ENCODE results near the gene ARFRP1. TPM values are rescaled to one million over a fixed set of nuclear protein-coding genes. Genes with fewer than 3 reads are reported as not detected.

Gene ARFRP1
- total and polyA plus RNA-seq, 2 donors (not counting 1 experiment from before 2014, with no cell fraction given) = 41.0 to 75.5 TPM

DNA sequence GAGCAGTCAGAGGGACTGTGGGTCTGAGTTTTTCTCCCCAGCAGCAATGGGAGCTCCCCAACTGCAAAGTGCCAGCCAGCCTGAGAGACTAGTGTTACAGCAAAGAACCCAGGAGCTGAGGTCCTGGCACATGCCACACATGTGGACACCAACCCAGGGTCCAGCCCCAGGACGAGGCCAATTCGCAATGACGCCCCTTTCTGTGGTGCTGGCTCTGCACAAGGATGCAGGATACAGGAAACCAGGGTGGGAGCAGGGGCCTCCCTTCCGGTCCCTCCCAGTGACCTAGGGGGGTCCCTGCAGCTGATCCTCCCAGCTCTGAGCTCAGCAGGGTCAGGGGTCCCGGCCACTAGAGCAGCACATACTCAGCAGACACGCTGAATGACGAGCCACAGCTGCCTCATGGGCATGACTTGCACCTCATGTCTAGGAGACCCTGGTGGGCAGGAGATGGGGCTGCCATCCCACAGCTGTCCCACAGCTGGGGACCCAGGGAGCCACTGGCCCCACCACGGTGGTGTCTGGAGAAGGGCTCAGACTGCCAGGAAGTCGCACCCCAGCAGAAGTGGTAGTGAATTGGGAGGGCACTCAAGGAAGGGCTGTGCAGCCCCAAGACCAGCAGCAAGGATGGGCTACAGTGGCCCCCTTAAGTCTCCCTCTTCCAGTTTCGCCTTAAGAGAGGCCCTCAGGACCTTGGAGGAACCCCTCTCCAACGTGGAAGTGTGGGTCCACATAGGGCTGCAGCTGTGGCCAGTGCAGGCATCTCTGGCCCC, 3.6 kb downstream of the ARFRP1 start:
- no peaks in the 10 kb centered on the region for H3K27me3 Mint-ChIP-seq
- H3K9ac ChIP-seq (ENCODE audit: low read length) = no peak overlapping the region
- 94% methylated on average over 10 of the region's 11 CpGs for WGBS (ENCODE audit: insufficient coverage)

DNA sequence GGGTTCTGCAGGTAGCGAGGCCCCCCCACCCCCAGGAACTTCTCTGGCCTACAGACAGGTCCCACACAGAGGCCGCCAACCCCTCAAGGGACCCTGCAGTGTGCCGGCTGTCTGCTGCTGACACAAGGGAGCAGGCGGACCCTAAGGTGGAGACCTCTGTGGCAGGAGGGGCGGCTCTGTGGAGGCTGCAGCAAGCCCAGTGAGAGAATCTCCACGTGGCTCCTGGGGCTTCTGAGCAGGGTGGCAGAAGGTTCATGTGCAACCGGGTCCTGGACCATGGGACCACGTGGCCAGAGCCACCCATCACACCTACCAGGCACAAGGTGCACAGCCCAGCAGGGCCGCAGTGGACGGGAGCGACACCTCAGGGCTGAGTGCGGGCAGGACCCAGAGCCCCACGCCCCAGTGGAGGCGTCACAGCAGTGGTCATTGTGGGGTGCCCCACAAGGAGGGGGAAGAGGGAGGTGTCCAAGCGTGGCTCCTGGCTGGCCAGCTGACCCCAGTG, 4.3 kb downstream of the ARFRP1 start:
- no peaks in the 10 kb centered on the region for H3K9me3 ChIP-seq (ENCODE audit: control extremely low read depth in 1 of 3, control insufficient read depth in 2 of 3, insufficient read depth in 1 of 3, low read length in 2 of 3)
- ATAC-seq (ENCODE audit: low read depth) (no peak), DNase-seq (peak; percentile 13)
- H3K9ac ChIP-seq (ENCODE audit: low read length) = no peak overlapping the region
- no peak for TF ChIP-seq EZH2 (IDR thresholded peaks at IDR 0.05; ENCODE audit: borderline replicate concordance, insufficient read depth, low read depth, low read length, poor library complexity, severe bottlenecking)
- TF ChIP-seq, protein P1, sequence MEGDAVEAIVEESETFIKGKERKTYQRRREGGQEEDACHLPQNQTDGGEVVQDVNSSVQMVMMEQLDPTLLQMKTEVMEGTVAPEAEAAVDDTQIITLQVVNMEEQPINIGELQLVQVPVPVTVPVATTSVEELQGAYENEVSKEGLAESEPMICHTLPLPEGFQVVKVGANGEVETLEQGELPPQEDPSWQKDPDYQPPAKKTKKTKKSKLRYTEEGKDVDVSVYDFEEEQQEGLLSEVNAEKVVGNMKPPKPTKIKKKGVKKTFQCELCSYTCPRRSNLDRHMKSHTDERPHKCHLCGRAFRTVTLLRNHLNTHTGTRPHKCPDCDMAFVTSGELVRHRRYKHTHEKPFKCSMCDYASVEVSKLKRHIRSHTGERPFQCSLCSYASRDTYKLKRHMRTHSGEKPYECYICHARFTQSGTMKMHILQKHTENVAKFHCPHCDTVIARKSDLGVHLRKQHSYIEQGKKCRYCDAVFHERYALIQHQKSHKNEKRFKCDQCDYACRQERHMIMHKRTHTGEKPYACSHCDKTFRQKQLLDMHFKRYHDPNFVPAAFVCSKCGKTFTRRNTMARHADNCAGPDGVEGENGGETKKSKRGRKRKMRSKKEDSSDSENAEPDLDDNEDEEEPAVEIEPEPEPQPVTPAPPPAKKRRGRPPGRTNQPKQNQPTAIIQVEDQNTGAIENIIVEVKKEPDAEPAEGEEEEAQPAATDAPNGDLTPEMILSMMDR (IDR thresholded peaks at IDR 0.05) = no peak
- H3K36me3 ChIP-seq (replicated peaks in 1 of 2; ENCODE audit: control extremely low read depth in 1 of 2, control insufficient read depth in 1 of 2, extremely low read depth in 1 of 2, insufficient read depth in 2 of 2, low read length in 1 of 2) = peaks cover 0 to 26% of the 10 kb centered on the region in 2 experiments
- H3K4me3 Mint-ChIP-seq = no peak overlapping the region
- POLR2A ChIA-PET = interaction anchor here (0.5 to 0.7 kb wide), 2 partner anchors 17 to 69 kb away, joined by 3 read pairs; no protein-coding TSS in a partner anchor
- no peak overlapping the region for H2AFZ ChIP-seq (ENCODE audit: insufficient read depth, low read depth, low read length, poor library complexity, severe bottlenecking)
- H3K9me3 Mint-ChIP-seq (ENCODE audit: insufficient read depth) = no peaks in the 10 kb centered on the region
- H3K27me3 ChIP-seq (replicated peaks in 1 of 4; ENCODE audit: control extremely low read depth in 1 of 4, control insufficient read depth in 3 of 4, insufficient read depth in 4 of 4, low read length in 3 of 4) = no peaks in the 10 kb centered on the region
- peaks cover 95% of the 10 kb centered on the region for H4K20me1 ChIP-seq (ENCODE audit: control insufficient read depth, insufficient read depth, low read length, poor library complexity, severe bottlenecking)
- no peak overlapping the region for H3K4me2 ChIP-seq (replicated peaks; ENCODE audit: low read depth, low read length, poor library complexity, severe bottlenecking)
- intact Hi-C loops (cut with micrococcal nuclease) = no loop called here
- H3K27ac ChIP-seq (ENCODE audit: low read length in 2 of 2) = no peak overlapping the region
- peaks cover 12% of the 10 kb centered on the region for H3K4me1 Mint-ChIP-seq
- H3K27ac Mint-ChIP-seq = no peak overlapping the region
- peaks cover 15 to 18% of the 10 kb centered on the region in 2 donors for H3K4me1 ChIP-seq (ENCODE audit: control insufficient read depth in 2 of 2, insufficient read depth in 2 of 2, low read length in 2 of 2)
- no peaks in the 10 kb centered on the region for H3K27me3 Mint-ChIP-seq
- H3K79me2 ChIP-seq (ENCODE audit: control insufficient read depth, insufficient read depth, low read length) = peaks cover 96% of the 10 kb centered on the region
- CTCF ChIA-PET = no interaction called here
- WGBS (ENCODE audit: insufficient coverage) = 96% methylated on average over 15 of the region's 15 CpGs
- no peak overlapping the region for H3K4me3 ChIP-seq (ENCODE audit: control extremely low read depth in 1 of 5, extremely low read depth in 1 of 5, insufficient read depth in 1 of 5, low read depth in 2 of 5, low read length in 4 of 5)

More for the DNA sequence above, 3.6 kb downstream of the ARFRP1 start:
- H3K79me2 ChIP-seq (ENCODE audit: control insufficient read depth, insufficient read depth, low read length) = peaks cover 97% of the 10 kb centered on the region
- no peak for ATAC-seq (ENCODE audit: low read depth)
- H2AFZ ChIP-seq (ENCODE audit: insufficient read depth, low read depth, low read length, poor library complexity, severe bottlenecking) = no peak overlapping the region
- no peaks in the 10 kb centered on the region for H3K9me3 ChIP-seq (ENCODE audit: control extremely low read depth in 1 of 3, control insufficient read depth in 2 of 3, insufficient read depth in 1 of 3, low read length in 2 of 3)
- Mint-ChIP-seq H3K9me3 (ENCODE audit: insufficient read depth) (no peaks in the 10 kb centered on the region), H3K4me1 (peaks cover 19% of the 10 kb centered on the region), H3K27ac (no peak overlapping the region), H3K4me3 (no peak overlapping the region)
- no peak for TF ChIP-seq EZH2 (IDR thresholded peaks at IDR 0.05; ENCODE audit: borderline replicate concordance, insufficient read depth, low read depth, low read length, poor library complexity, severe bottlenecking)
- TF ChIP-seq, protein P1 (IDR thresholded peaks at IDR 0.05) = no peak
- peak; percentile 8 for DNase-seq
- H3K27me3 ChIP-seq (replicated peaks in 1 of 4; ENCODE audit: control extremely low read depth in 1 of 4, control insufficient read depth in 3 of 4, insufficient read depth in 4 of 4, low read length in 3 of 4) = no peaks in the 10 kb centered on the region
- POLR2A ChIA-PET = no interaction called here
- H3K36me3 ChIP-seq (replicated peaks in 1 of 2; ENCODE audit: control extremely low read depth in 1 of 2, control insufficient read depth in 1 of 2, extremely low read depth in 1 of 2, insufficient read depth in 2 of 2, low read length in 1 of 2) = peaks cover 0 to 29% of the 10 kb centered on the region in 2 experiments
- no peak overlapping the region for H3K4me2 ChIP-seq (replicated peaks; ENCODE audit: low read depth, low read length, poor library complexity, severe bottlenecking)
- intact Hi-C loops (cut with micrococcal nuclease) = no loop called here
- peaks cover 95% of the 10 kb centered on the region for H4K20me1 ChIP-seq (ENCODE audit: control insufficient read depth, insufficient read depth, low read length, poor library complexity, severe bottlenecking)
- CTCF ChIA-PET = no interaction called here
- no peak overlapping the region for H3K27ac ChIP-seq (ENCODE audit: low read length in 2 of 2)
- H3K4me1 ChIP-seq (ENCODE audit: control insufficient read depth in 2 of 2, insufficient read depth in 2 of 2, low read length in 2 of 2) = peaks cover 21 to 24% of the 10 kb centered on the region in 2 donors
- H3K4me3 ChIP-seq (ENCODE audit: control extremely low read depth in 1 of 5, extremely low read depth in 1 of 5, insufficient read depth in 1 of 5, low read depth in 2 of 5, low read length in 4 of 5) = no peak overlapping the region
